Trophoblast cell (in vitro differentiated cells and primary cell): ENCODE data around the gene RXFP2.
A peak's percentile ranks its signal among the peaks of the same experiment; 100 is the strongest.

ENCODE experiments used
- DNase-seq, 2 donors: peaks; one replicate each; pipeline ENCODE4 v3.0.0-alpha.2; 2016
- H2AFZ ChIP-seq: 2 replicates; pipeline ENCODE4 v1.6.1; 2013; ENCODE audit warnings: low read length, moderate library complexity, mild to moderate bottlenecking; ENCODE audit not compliant: insufficient read depth, poor library complexity
- H2AK5ac ChIP-seq: 2 replicates; pipeline ENCODE4 v1.6.1; 2013; ENCODE audit warnings: mild to moderate bottlenecking, low read length
- H2BK120ac ChIP-seq: 2 replicates; pipeline ENCODE4 v1.6.1; 2013; ENCODE audit warnings: low read length, mild to moderate bottlenecking, moderate library complexity; ENCODE audit not compliant: insufficient read depth, poor library complexity
- H2BK12ac ChIP-seq: 2 replicates; pipeline ENCODE4 v1.6.1; 2013; ENCODE audit warnings: mild to moderate bottlenecking, low read length, moderate library complexity
- H2BK5ac ChIP-seq: 2 replicates; pipeline ENCODE4 v1.6.1; 2013; ENCODE audit warnings: low read length, low read depth, moderate library complexity, mild to moderate bottlenecking; ENCODE audit not compliant: poor library complexity
- H3K14ac ChIP-seq: 2 replicates; pipeline ENCODE4 v1.6.1; 2013; ENCODE audit warnings: mild to moderate bottlenecking, low read length
- H3K18ac ChIP-seq: 2 replicates; pipeline ENCODE4 v1.6.1; 2013; ENCODE audit warnings: mild to moderate bottlenecking, low read length
- H3K23ac ChIP-seq: 2 replicates; pipeline ENCODE4 v1.6.1; 2013; ENCODE audit warnings: low read length
- H3K27ac ChIP-seq: 2 replicates; pipeline ENCODE4 v1.5.1; 2013; ENCODE audit warnings: low read depth, mild to moderate bottlenecking, inconsistent platforms, low read length, moderate library complexity
- H3K27me3 ChIP-seq: 2 replicates; pipeline ENCODE4 v1.6.1; 2013; ENCODE audit warnings: inconsistent platforms, mild to moderate bottlenecking, low read length, moderate library complexity; ENCODE audit not compliant: insufficient read depth
- H3K36me3 ChIP-seq, 2 experiments: 1 replicate in 1 of 2; 2 replicates in 1 of 2; pipeline ENCODE4 v1.6.1; 2013; ENCODE audit warnings: low read length in 2 of 2, mild to moderate bottlenecking in 2 of 2, moderate library complexity in 1 of 2; ENCODE audit not compliant: insufficient read depth in 2 of 2, control insufficient read depth in 1 of 2
- H3K4ac ChIP-seq: 2 replicates; pipeline ENCODE4 v1.6.1; 2013; ENCODE audit warnings: low read depth, mild to moderate bottlenecking, low read length, moderate library complexity
- H3K4me1 ChIP-seq, 2 experiments: 1 replicate in 1 of 2; 2 replicates in 1 of 2; pipeline ENCODE4 v1.6.1; 2013; ENCODE audit warnings: low read length in 2 of 2, mild to moderate bottlenecking in 2 of 2, moderate library complexity in 1 of 2; ENCODE audit not compliant: insufficient read depth in 2 of 2, control insufficient read depth in 1 of 2
- H3K4me2 ChIP-seq: 2 replicates; pipeline ENCODE4 v1.6.1; 2013; ENCODE audit warnings: inconsistent platforms, mild to moderate bottlenecking, low read length, moderate library complexity
- H3K4me3 ChIP-seq: 2 replicates; pipeline ENCODE4 v1.5.1; 2013; ENCODE audit warnings: mild to moderate bottlenecking, low read depth, low read length, inconsistent platforms
- H3K79me1 ChIP-seq: one replicate; pipeline ENCODE4 v1.6.1; 2013; ENCODE audit warnings: low read length
- H3K79me2 ChIP-seq: 2 replicates; pipeline ENCODE4 v1.6.1; 2013; ENCODE audit warnings: low read length, mild to moderate bottlenecking; ENCODE audit not compliant: control insufficient read depth, insufficient read depth, poor library complexity
- H3K9ac ChIP-seq: 2 replicates; pipeline ENCODE4 v1.6.1; 2013; ENCODE audit warnings: mild to moderate bottlenecking, low read length
- H3K9me3 ChIP-seq: 2 replicates; pipeline ENCODE4 v1.6.1; 2013; ENCODE audit warnings: low read depth, mild to moderate bottlenecking, control low read depth, inconsistent platforms, low read length; ENCODE audit not compliant: insufficient read depth
- H4K12ac ChIP-seq: 2 replicates; pipeline ENCODE4 v1.6.1; 2013; ENCODE audit warnings: low read depth, mild to moderate bottlenecking, low read length, moderate library complexity
- H4K8ac ChIP-seq: 2 replicates; pipeline ENCODE4 v1.6.1; 2013; ENCODE audit warnings: low read depth, mild to moderate bottlenecking, low read length, moderate library complexity
- H4K91ac ChIP-seq: one replicate; pipeline ENCODE4 v1.6.1; 2013; ENCODE audit warnings: low read depth, mild to moderate bottlenecking, low read length, moderate library complexity
- WGBS: extraction: QIAGEN DNeasy Blood & Tissue Kit; methylation state at CpG from one replicate; pipeline ENCODE4 v1.1.7; 2013; ENCODE audit warnings: missing lambda C conversion rate; ENCODE audit not compliant: insufficient read length, insufficient coverage; ENCODE audit errors: extremely low coverage; 5-methylcytosine and 5-hydroxymethylcytosine counted together

Gene RXFP2

DNA sequence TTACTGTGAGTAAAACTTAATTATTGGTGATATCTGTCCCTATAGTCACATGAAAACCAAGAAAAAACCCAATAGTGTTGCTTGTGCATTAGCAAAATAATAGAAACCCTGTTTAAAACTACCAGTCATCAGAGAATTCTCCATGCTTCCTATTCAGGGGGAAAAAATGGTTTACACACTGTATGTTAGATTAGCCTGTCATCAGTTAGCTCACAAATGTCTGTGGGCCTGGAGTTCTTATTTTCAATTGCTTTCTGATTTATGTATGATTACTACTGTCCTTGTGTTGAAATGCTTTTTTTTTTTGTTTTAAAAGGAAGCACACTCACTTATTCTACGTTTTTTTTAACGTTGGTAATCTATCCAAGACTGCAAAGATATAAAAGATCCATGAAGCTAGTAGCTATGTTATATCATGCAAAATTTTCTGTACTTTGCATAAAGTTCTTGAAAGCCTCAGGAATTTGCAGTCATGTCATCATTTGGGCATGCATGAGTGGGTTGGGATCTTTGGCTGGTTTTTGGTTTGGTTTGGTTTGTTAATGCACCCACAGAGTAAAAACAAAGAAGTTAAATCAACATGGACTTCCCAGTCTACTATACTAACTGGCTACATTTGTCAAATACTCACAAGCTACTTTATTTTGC is 25.9 kb downstream of the RXFP2 start:
- no peak overlapping the region for H2BK5ac ChIP-seq
- H3K79me1 ChIP-seq = no peaks in the 10 kb centered on the region
- H3K27ac ChIP-seq = no peak overlapping the region
- no peak overlapping the region for H3K14ac ChIP-seq
- H4K12ac ChIP-seq = no peak overlapping the region
- H3K79me2 ChIP-seq = no peaks in the 10 kb centered on the region
- H3K23ac ChIP-seq = no peak overlapping the region
- no peak overlapping the region for H4K8ac ChIP-seq
- no peak overlapping the region for H3K4me3 ChIP-seq
- no CpG with 5 or more reads among the region's 2 CpGs for WGBS
- H4K91ac ChIP-seq = no peak overlapping the region
- no peaks in the 10 kb centered on the region for H3K36me3 ChIP-seq
- DNase-seq = no peak
- no peaks in the 10 kb centered on the region for H3K27me3 ChIP-seq
- no peaks in the 10 kb centered on the region for H3K4me1 ChIP-seq
- no peak overlapping the region for H2AFZ ChIP-seq
- no peak overlapping the region for H3K4me2 ChIP-seq
- no peak overlapping the region for H3K4ac ChIP-seq
- H2AK5ac ChIP-seq = no peak overlapping the region
- H2BK120ac ChIP-seq = no peak overlapping the region
- H3K18ac ChIP-seq = no peak overlapping the region
- no peak overlapping the region for H3K9ac ChIP-seq
- no peaks in the 10 kb centered on the region for H3K9me3 ChIP-seq
- H2BK12ac ChIP-seq = no peak overlapping the region

DNA sequence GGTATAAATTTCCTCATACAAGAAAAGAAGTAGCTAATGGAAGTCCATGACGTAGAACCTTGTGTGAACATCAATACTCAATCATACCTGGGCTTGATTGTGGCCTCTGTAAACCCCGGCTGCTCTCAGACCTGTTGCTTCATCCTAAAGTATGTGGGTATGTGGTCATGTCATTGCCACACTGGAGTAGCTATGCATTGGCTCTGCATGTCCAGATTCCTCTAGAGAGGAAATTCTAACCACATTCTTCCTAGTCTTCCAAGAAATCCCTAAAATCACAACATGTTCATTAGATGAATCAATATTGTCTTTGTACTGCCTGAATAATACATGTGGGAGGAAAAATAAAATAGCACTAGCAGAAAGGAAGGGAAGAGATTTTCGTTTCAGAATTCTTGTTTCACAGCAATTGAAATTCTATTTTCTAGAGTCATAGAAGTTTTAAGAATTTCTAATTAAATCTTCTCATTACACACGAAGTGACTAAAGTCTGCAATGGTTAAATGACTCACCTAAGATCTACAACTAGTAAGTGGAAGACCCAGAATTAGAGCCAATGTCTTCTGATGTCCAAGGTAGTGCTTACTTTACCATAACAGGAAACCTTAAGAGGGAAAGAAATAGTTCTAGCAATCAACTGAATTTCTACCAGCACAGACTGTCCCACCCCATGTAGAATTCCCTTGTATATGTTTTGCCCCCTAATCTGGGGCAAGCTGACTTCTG is 28.0 kb downstream of the RXFP2 start:
- Histone ChIP-seq H3K27me3 (no peaks in the 10 kb centered on the region), H3K23ac (no peak overlapping the region), H3K4me3 (no peak overlapping the region), H4K91ac (no peak overlapping the region), H4K12ac (no peak overlapping the region), H3K36me3 (no peaks in the 10 kb centered on the region), H3K14ac (no peak overlapping the region), H3K9me3 (no peaks in the 10 kb centered on the region), H3K18ac (no peak overlapping the region), H3K79me2 (no peaks in the 10 kb centered on the region), H3K79me1 (no peaks in the 10 kb centered on the region), H2BK120ac (no peak overlapping the region), H2BK12ac (no peak overlapping the region), H3K27ac (no peak overlapping the region), H3K4me1 (no peaks in the 10 kb centered on the region), H2AFZ (no peak overlapping the region), H2AK5ac (no peak overlapping the region), H3K9ac (no peak overlapping the region), H2BK5ac (no peak overlapping the region), H3K4ac (no peak overlapping the region), H3K4me2 (no peak overlapping the region), H4K8ac (no peak overlapping the region)
- no CpG with 5 or more reads among the region's 4 CpGs for WGBS
- peak; percentile 41 to 57 for DNase-seq

DNA sequence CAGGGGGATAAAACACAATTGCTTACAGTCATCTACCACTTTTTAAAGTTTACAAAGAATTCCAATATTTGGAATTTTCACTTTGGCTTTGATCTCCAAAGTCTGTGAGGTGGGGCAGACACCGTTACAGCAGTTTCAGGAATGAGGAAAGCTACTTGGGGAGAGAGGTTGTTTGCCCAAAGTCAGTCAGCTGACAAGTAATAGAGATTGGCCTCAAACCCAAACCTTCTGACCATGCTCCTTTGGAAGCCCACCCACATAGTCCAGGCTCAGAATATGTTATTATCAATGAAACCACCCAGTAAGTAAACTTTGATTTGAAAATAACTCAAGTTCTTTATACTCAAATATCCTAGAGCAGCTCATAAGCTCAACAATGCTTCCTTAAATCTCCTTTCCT is 29.0 kb downstream of the RXFP2 start:
- no peak overlapping the region for H3K4ac ChIP-seq
- H3K79me2 ChIP-seq = no peaks in the 10 kb centered on the region
- H2AFZ ChIP-seq = no peak overlapping the region
- H3K4me1 ChIP-seq = no peaks in the 10 kb centered on the region
- no CpG with 5 or more reads among the region's 1 CpG for WGBS
- H4K8ac ChIP-seq = no peak overlapping the region
- no peak overlapping the region for H3K14ac ChIP-seq
- no peaks in the 10 kb centered on the region for H3K79me1 ChIP-seq
- H3K9me3 ChIP-seq = no peaks in the 10 kb centered on the region
- DNase-seq = no peak
- H2BK120ac ChIP-seq = no peak overlapping the region
- no peak overlapping the region for H3K4me3 ChIP-seq
- no peak overlapping the region for H4K12ac ChIP-seq
- H4K91ac ChIP-seq = no peak overlapping the region
- no peaks in the 10 kb centered on the region for H3K36me3 ChIP-seq
- H3K27ac ChIP-seq = no peak overlapping the region
- no peak overlapping the region for H2BK5ac ChIP-seq
- no peak overlapping the region for H2AK5ac ChIP-seq
- no peak overlapping the region for H3K4me2 ChIP-seq
- H3K27me3 ChIP-seq = no peaks in the 10 kb centered on the region
- H3K18ac ChIP-seq = no peak overlapping the region
- H3K9ac ChIP-seq = no peak overlapping the region
- H2BK12ac ChIP-seq = no peak overlapping the region
- no peak overlapping the region for H3K23ac ChIP-seq

DNA sequence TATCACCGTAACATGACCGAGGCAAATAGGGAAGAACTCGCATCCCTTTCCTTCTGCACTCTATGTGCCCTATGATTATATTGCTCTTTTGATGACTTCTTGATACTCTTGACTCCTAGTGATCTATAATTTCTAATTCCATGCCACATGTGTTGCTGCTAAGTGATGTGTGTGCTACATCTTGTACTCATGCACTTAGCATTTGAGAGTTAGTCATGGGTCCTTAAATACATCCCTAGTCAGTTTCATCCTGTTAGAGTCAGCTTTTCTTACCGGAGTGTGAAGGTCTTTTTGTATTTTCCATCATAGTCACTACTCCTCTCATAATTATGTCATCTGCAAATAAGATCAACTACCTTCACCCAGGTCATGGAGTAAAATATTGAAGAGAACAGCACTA is 30.2 kb downstream of the RXFP2 start:
- Histone ChIP-seq H3K27ac (no peak overlapping the region), H2BK5ac (no peak overlapping the region), H2BK120ac (no peak overlapping the region), H3K18ac (no peak overlapping the region), H2AFZ (no peak overlapping the region), H3K36me3 (no peaks in the 10 kb centered on the region), H3K23ac (no peak overlapping the region), H3K4me2 (no peak overlapping the region), H4K12ac (no peak overlapping the region), H4K91ac (no peak overlapping the region), H3K14ac (no peak overlapping the region), H3K4me1 (no peaks in the 10 kb centered on the region), H3K27me3 (no peaks in the 10 kb centered on the region), H3K4me3 (no peak overlapping the region), H3K9ac (no peak overlapping the region), H3K4ac (no peak overlapping the region), H3K79me1 (no peaks in the 10 kb centered on the region), H2BK12ac (no peak overlapping the region), H3K9me3 (no peaks in the 10 kb centered on the region), H2AK5ac (no peak overlapping the region), H4K8ac (no peak overlapping the region), H3K79me2 (no peaks in the 10 kb centered on the region)
- DNase-seq = no peak
- no CpG with 5 or more reads among the region's 4 CpGs for WGBS
